ENCODE measurements around the gene PRELID2.
"Not testable (repeated sequence)": the region's sequence is repeated elsewhere in the genome, so short reads cannot be mapped to it uniquely, and the experiment has no call there.

The PRELID2 gene

DNA sequence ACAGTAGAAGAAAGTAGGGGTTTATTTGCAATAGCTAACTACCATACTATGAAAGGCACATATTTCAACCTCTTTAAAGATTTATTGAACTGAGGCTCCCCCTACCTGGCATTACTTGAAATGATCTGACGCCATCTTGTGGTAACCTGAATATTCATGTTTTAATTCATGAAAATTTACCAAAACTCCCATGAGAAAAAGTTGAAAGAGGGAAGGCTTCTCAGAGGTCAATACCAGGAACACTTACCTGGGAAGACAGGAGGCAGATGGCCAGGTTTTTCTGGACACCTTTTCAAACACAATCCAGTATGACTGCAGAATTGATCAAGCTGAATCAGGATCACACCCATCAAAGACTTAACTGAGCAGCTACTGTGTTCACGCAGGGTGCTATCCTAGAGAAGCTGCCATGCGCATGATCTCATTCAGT, 9.4 kb downstream of the PRELID2 start:
- ATAC-seq = no peak
- no peak overlapping the region for H3K4me3 Mint-ChIP-seq
- H3K4me1 Mint-ChIP-seq = no peaks in the 10 kb centered on the region
- no peaks in the 10 kb centered on the region for H3K9me3 Mint-ChIP-seq
- H3K27ac Mint-ChIP-seq = no peak overlapping the region
- DNase-seq (ENCODE audit: low spot score in 2 of 2) = no peak
- no peaks in the 10 kb centered on the region for H3K36me3 Mint-ChIP-seq

DNA sequence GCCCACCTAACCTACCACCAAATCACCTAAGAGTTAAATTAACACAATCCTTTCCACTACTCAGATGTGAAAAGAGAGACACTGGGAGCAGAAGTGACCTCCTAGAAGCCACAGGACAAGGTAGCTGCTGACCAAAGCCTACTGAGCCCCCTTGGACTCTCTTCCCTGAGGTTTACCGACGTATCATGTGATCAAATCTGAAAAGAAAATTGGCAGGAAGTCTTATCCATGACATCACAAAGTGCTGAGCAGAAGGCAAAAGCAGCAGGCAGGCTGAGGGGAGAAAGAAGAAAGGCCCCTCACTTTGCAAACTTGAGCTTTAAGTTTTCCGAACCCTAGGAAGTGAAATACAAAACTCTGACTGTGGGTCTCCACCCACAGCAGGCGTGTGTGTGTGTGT, 11.1 kb downstream of the PRELID2 start:
- ATAC-seq (no peak), DNase-seq (ENCODE audit: low spot score in 2 of 2) (no peak)
- no peaks in the 10 kb centered on the region for H3K4me1 Mint-ChIP-seq
- no peaks in the 10 kb centered on the region for H3K9me3 Mint-ChIP-seq
- H3K27ac Mint-ChIP-seq = no peak overlapping the region
- H3K36me3 Mint-ChIP-seq = no peaks in the 10 kb centered on the region
- H3K4me3 Mint-ChIP-seq = no peak overlapping the region

DNA sequence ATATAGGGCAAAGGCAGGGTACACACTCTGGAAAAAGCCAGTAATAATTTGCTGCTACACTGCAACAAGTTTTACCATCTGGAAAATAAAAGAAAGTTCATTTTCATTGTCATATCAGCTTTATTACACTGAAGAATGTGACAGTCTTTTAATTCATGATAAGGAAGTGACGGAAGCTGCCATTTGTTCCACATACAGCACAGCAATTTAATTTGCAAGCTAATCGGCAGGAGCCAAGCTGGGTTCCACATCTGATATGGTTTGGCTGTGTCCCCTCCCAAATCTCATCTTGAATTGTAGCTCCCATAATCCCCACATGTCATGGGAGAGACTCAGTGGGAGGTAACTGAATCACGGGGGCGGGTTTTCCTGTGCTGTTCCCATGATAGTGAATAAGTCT, 16.5 kb downstream of the PRELID2 start:
- Mint-ChIP-seq H3K4me1 (no peaks in the 10 kb centered on the region), H3K36me3 (no peaks in the 10 kb centered on the region), H3K4me3 (no peak overlapping the region), H3K9me3 (no peaks in the 10 kb centered on the region), H3K27ac (no peak overlapping the region)
- ATAC-seq = no peak
- DNase-seq (ENCODE audit: low spot score in 2 of 2) = no peak

DNA sequence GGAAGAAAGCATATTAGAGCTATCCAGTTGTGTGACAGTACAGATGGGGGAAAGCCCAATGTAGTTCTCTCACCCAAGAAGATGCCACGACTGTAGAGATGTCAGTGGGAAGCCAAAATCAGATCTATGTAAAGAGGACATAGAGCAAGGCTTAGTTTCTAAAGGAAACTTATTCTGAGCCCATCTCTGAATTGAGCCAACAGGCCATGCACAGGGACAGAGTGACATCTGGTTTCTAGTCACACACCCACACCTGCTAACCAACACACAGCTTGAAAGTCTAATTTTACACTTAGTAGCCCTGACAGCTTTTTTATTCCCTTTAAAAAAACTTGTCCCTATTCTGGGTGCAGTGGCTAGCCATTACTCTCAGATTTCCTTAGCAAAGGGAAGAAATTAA, 22.3 kb downstream of the PRELID2 start:
- ATAC-seq (no peak), DNase-seq (ENCODE audit: low spot score in 2 of 2) (no peak)
- no peaks in the 10 kb centered on the region for H3K36me3 Mint-ChIP-seq
- no peak overlapping the region for H3K4me3 Mint-ChIP-seq
- H3K9me3 Mint-ChIP-seq = no peaks in the 10 kb centered on the region
- no peak overlapping the region for H3K27ac Mint-ChIP-seq
- H3K4me1 Mint-ChIP-seq = no peaks in the 10 kb centered on the region

DNA sequence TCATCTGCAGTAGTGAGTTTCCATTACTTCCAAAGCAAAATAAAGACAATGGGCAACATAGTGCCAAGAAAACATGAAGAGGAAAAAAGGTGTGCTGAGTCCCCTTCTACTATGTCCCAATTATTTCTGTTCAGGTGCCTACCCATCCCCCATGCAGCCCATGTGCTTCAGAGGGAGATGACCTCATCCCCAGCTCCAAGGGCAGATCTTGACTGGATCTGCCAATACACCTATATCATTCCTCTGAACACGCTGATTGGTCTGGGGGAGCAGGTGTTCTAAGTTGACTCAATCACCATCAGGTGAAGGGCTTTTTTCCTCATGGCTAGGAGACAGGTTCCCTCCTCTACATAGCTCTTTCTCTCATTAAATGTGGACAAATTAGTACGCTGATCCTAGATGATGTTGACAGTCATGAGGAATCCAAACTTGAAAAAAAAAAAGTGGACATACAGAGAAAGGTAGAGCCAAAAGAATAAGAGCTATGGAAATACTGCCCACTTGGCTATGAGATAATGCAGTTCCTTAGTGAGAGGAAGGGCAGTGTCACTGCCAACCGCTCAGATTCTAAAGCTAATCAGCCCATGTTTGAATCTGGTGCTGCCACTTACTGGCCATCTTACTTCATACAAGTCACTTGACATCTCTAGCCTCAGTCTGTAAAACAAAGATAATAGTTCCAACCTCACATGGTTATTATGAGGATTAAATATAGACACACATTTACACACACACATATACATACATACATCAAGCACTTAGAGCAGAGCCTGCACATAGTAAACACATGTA, 23.1 kb downstream of the PRELID2 start:
- no peak for DNase-seq (ENCODE audit: low spot score in 2 of 2)
- no peaks in the 10 kb centered on the region for H3K9me3 Mint-ChIP-seq
- no peak overlapping the region for H3K4me3 Mint-ChIP-seq
- H3K27ac Mint-ChIP-seq = no peak overlapping the region
- H3K4me1 Mint-ChIP-seq = no peaks in the 10 kb centered on the region
- H3K36me3 Mint-ChIP-seq = no peaks in the 10 kb centered on the region
- ATAC-seq = no peak

DNA sequence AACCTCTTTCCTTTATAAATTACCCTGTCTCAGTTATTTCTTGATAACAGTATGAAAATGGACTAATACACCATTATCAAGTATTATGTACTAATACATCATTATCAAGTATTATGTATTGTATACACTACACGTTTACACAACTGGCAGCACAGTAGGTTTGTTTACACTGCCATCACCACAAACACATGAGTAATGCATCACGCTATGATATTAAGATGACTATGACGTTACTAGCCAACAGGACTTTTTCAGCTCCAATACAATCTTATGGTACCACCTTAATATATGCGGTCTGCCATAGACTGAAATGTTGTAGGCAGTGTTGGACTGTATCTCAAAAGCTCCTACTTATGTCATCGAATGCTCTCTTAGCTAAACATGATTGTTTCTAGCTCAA, 28.2 kb downstream of the PRELID2 start:
- no peaks in the 10 kb centered on the region for H3K4me1 Mint-ChIP-seq
- H3K4me3 Mint-ChIP-seq = no peak overlapping the region
- no peaks in the 10 kb centered on the region for H3K9me3 Mint-ChIP-seq
- no peak overlapping the region for H3K27ac Mint-ChIP-seq
- no peaks in the 10 kb centered on the region for H3K36me3 Mint-ChIP-seq
- ATAC-seq = no peak
- DNase-seq (ENCODE audit: low spot score in 2 of 2) = no peak

DNA sequence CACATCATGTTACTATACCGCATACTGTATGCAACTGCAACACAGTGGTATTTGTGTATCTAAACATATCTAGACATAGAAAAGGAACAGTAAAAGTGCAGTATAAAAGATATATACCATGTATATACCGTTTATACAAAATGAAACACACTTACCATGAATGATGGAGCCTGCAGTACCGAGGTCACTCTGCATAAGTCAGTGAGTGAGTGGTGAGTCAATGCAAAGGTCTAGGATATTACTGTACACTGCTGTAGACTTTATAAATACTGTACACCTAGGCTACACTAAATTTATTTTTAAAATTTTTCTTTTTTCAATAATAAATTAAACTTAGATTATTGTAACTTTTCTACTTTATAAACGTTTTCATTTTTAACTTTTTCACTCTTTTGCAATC, 29.3 kb downstream of the PRELID2 start:
- ATAC-seq (no peak), DNase-seq (ENCODE audit: low spot score in 2 of 2) (no peak)
- H3K9me3 Mint-ChIP-seq = no peaks in the 10 kb centered on the region
- H3K27ac Mint-ChIP-seq = no peak overlapping the region
- H3K36me3 Mint-ChIP-seq = no peaks in the 10 kb centered on the region
- H3K4me3 Mint-ChIP-seq = no peak overlapping the region
- H3K4me1 Mint-ChIP-seq = no peaks in the 10 kb centered on the region

DNA sequence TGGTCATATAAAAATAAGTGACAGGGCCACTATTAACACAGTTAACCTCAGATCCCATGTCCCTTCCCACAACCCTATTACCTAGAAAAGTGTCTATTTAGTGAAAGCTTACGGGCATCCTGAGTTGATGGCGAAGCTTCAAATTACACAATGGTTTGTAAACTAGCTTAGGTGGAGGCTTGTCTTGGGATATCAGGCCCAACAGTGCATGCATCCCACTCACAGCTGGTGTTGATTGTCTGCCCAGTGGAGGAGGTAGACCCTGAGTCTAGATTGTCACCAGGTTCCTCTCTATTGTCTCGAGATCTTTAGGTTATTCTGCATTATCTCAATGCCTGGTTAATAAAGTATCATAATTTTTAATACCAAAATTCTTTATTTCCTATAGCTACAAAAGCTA, 30.4 kb downstream of the PRELID2 start:
- Mint-ChIP-seq H3K4me1 (no peaks in the 10 kb centered on the region), H3K27ac (no peak overlapping the region), H3K36me3 (no peaks in the 10 kb centered on the region), H3K9me3 (no peaks in the 10 kb centered on the region), H3K4me3 (no peak overlapping the region)
- no peak for DNase-seq (ENCODE audit: low spot score in 2 of 2)
- no peak for ATAC-seq

DNA sequence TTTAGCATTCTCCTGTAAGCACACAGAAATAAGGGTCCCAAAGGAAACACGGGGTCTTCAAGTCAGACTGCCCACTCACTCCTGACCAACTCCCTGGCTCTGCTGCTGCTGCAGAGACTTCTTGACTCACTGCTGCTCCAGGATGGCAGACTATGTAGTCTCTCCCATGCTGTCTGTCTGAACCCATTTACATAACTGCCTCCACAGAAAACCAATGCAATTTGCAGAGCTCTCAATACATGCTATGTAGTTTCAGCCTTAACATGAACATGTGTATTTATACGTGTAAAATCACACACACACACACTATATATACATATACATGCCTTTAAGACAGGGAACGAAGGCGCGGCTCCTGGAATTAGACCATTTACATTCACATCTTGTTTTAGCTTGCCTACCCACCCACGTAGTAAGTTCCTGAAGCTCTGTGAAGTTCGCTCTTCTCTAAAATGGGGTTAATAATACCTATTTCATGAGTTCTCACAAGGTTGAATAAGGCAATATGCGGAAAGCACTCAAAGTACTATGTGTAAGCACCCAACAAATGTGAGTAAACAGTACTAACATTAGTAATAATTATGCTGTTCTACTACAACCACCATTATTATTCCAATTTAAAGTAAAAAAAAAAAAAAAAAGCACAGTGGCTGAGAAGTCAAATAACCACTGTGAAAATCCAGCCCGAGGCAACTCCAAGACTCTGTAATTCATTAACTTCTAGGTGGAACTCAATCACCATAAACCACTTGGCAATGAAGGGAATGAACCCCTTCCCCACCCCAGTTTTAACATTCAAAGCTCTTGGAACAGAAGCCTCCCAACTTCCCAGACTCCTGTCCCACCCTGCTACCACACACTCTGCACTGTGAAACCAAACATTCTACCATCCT, 31.8 kb downstream of the PRELID2 start:
- Mint-ChIP-seq H3K4me3 (no peak overlapping the region), H3K36me3 (no peaks in the 10 kb centered on the region), H3K27ac (no peak overlapping the region), H3K9me3 (no peaks in the 10 kb centered on the region), H3K4me1 (no peaks in the 10 kb centered on the region)
- DNase-seq (ENCODE audit: low spot score in 2 of 2) = no peak
- no peak for ATAC-seq

DNA sequence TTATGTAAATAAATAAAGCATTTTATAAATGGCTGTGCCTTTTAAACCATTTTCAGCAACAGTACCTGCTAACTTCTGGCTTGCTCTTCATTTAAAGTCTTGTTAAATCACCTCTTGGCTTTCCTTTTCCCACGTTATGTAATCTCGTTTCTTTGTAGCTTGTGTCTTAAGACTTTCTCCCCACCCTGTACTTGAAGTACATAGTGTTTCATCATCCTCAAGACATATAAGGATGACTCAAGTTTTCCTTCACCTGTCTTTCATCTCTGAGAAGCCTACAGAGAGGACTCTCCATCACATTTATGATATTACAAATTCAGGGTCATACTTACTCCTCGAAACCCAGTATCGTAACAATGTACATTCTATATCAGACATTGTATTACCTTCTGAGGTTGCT, 33.9 kb downstream of the PRELID2 start:
- Mint-ChIP-seq H3K36me3 (no peaks in the 10 kb centered on the region), H3K4me1 (no peaks in the 10 kb centered on the region), H3K4me3 (no peak overlapping the region), H3K27ac (no peak overlapping the region), H3K9me3 (peaks cover 5% of the 10 kb centered on the region)
- DNase-seq (ENCODE audit: low spot score in 2 of 2) (no peak), ATAC-seq (no peak)

DNA sequence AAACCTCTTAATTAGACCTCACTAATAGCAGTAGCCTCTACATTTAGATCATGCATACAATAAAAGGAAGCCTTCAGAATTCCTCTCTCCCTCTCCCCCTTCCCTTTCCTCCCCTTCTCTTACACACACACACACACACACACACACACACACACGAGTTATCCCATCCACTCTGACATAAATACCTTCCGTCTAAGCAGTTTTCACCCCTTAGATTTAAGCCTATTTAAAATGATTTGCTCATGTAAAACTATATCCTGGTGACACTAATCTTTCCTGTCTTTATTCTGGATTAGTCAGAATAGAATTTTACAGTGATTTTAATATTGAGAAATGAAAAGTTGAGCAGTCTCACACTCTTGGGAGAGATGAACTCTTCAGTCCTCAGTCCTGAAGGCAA, 35.0 kb downstream of the PRELID2 start:
- Mint-ChIP-seq H3K4me1 (no peaks in the 10 kb centered on the region), H3K9me3 (peaks cover 5% of the 10 kb centered on the region), H3K36me3 (no peaks in the 10 kb centered on the region), H3K27ac (no peak overlapping the region), H3K4me3 (no peak overlapping the region)
- no peak for ATAC-seq
- DNase-seq (ENCODE audit: low spot score in 2 of 2) = no peak

DNA sequence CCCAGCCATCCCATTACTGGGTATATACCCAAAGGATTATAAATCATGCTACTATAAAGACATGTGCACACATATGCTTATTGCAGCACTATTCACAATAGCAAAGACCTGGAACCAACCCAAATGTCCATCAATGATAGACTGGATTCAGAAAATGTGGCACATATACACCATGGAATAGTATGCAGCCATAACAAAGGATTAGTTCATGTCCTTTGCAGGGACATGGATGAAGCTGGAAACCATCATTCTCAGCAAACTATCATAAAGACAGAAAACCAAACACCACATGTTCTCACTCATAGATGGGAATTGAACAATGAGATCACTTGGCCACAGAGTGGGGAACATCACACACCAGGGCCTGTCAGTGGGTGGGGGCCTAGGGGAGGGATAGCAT, 36.6 kb downstream of the PRELID2 start:
- not testable (repeated sequence) for ATAC-seq; H3K36me3 Mint-ChIP-seq; H3K9me3 Mint-ChIP-seq; DNase-seq (ENCODE audit: low spot score in 2 of 2); H3K4me3 Mint-ChIP-seq; H3K27ac Mint-ChIP-seq; H3K4me1 Mint-ChIP-seq

DNA sequence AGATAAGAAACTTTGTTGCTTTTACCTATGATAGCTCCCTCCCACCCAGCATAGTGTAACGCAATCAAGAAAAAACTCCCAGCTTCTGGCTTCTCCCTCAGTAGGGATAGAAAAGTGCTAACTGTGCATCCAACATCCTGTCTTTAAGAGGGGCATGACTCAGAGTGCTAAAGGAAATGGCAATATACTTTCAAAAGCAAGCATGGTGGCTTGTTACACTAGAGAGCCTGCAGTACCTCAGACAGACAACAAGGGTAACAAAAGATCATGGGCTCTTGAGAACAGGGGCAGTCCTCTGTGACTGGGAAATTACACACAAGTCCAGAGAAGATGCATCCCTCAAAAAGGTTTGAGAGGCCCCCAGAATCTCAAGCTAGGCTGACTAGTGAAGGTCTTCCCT, 37.8 kb downstream of the PRELID2 start:
- H3K9me3 Mint-ChIP-seq = peaks cover 5% of the 10 kb centered on the region
- peak; percentile 32 for ATAC-seq
- H3K36me3 Mint-ChIP-seq = no peaks in the 10 kb centered on the region

DNA sequence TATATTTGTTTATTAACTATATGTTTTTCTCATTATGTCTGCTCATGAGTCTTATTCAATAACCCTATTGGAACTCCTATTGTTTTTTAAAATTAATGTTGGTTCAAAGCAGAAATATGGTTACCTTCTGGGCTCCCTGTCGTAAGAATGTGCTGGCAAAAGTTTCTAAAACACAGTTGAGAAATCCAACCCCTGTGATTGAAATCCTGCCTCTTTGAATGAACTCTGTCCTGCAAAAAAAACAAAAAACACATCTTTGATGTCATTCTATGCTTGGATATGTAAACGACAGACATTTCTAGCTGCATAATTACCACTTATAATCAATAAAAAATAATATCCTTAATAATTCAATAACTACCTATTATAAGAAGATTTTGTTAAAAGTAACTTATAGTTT, 38.8 kb downstream of the PRELID2 start:
- Mint-ChIP-seq H3K4me3 (no peak overlapping the region), H3K36me3 (no peaks in the 10 kb centered on the region), H3K27ac (no peak overlapping the region), H3K4me1 (no peaks in the 10 kb centered on the region), H3K9me3 (peaks cover 5% of the 10 kb centered on the region)
- ATAC-seq (no peak), DNase-seq (ENCODE audit: low spot score in 2 of 2) (no peak)

More for the DNA sequence above, 37.8 kb downstream of the PRELID2 start:
- Mint-ChIP-seq H3K4me1 (no peaks in the 10 kb centered on the region), H3K4me3 (no peak overlapping the region), H3K27ac (no peak overlapping the region)
- no peak for DNase-seq (ENCODE audit: low spot score in 2 of 2)

DNA sequence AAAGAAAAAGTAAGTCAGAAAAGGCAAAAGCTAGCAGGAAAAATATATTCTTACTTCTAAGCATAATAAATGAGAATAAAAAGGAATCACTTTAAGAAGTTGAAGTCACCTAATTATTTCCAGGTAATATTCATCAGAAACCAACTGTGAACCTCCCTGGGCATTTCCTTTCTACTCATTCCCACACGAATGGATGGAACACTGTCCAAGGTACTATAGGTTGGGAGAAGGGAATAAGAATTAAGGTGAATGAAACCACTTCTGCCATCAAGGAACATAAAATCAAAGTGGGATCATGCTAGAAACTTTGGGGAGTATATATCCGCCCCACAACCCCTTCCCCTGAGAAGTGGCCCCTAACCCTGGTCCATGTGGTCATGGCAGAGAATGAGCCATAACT, 41.6 kb downstream of the PRELID2 start:
- Mint-ChIP-seq H3K27ac (no peak overlapping the region), H3K4me3 (no peak overlapping the region), H3K36me3 (no peaks in the 10 kb centered on the region), H3K9me3 (peaks cover 5% of the 10 kb centered on the region), H3K4me1 (no peaks in the 10 kb centered on the region)
- DNase-seq (ENCODE audit: low spot score in 2 of 2) (no peak), ATAC-seq (no peak)

DNA sequence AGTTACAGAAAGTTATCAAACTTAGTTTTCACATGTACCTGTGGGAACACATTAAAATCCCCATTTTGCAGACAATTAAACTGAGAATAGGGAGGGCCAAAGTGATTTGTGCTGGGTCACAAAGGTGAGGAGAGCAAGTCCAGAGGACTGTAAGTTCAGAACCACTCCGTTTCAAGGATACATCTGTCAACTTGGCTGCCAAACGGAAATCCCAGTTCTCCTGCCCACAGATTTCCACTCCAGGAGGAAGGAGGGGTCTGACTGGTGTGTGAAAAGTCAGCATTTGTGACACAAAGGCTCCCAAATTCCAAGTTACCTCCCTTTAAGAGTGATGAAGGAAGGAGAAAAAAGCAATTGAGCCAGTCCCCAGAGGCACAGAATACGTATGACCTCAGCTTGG, 42.3 kb downstream of the PRELID2 start:
- DNase-seq (ENCODE audit: low spot score in 2 of 2) = no peak
- no peaks in the 10 kb centered on the region for H3K36me3 Mint-ChIP-seq
- ATAC-seq = no peak
- H3K27ac Mint-ChIP-seq = no peak overlapping the region
- peaks cover 2% of the 10 kb centered on the region for H3K9me3 Mint-ChIP-seq
- H3K4me3 Mint-ChIP-seq = no peak overlapping the region
- no peaks in the 10 kb centered on the region for H3K4me1 Mint-ChIP-seq

Measured in stimulated activated effector memory CD8-positive, alpha-beta T cell treated with anti-CD3 and anti-CD28 coated beads, Interleukin-12 subunit alpha, Interleukin-12 subunit beta, amount 100 ng/mL, for 72 hours (primary cell).